Lower lobe of right lung (tissue), 2 donors: ENCODE measurements around the gene PPM1H. TPM values are rescaled to one million over a fixed set of nuclear protein-coding genes. Genes with fewer than 3 reads are reported as not detected.
A peak's percentile ranks its signal among the peaks of the same experiment; 100 is the strongest.

Experiments used
- ATAC-seq, 2 donors: fragments of 200-7000 bp; cut with Tn5 transposase; one replicate each; pipeline ENCODE4 v1.9.1; 2020 to 2022; ENCODE audit warnings: mild to moderate bottlenecking in 2 of 2, moderate library complexity in 2 of 2
- DNase-seq: peaks from one replicate; pipeline ENCODE4 v3.0.0-alpha.2; 2020
- H3K27ac ChIP-seq: fragments of 200-600 bp; one replicate; pipeline ENCODE4 v1.8.0; 2022
- H3K27me3 ChIP-seq: fragments of 200-600 bp; one replicate; pipeline ENCODE4 v1.8.0; 2022; ENCODE audit warnings: low read depth
- H3K36me3 ChIP-seq: fragments of 200-600 bp; one replicate; pipeline ENCODE4 v1.8.0; 2022; ENCODE audit warnings: mild to moderate bottlenecking
- H3K4me1 ChIP-seq: fragments of 200-600 bp; one replicate; pipeline ENCODE4 v1.8.0; 2022
- H3K4me3 ChIP-seq: fragments of 200-600 bp; one replicate; pipeline ENCODE4 v1.8.0; 2022; ENCODE audit warnings: mild to moderate bottlenecking
- H3K9me3 ChIP-seq: fragments of 200-600 bp; one replicate; pipeline ENCODE4 v1.8.0; 2022
- CTCF ChIP-seq: fragments of 200-600 bp; IDR thresholded peaks from one replicate; pipeline ENCODE4 v1.8.0; 2022; ENCODE audit warnings: antibody characterized with exemption, mild to moderate bottlenecking
- intact Hi-C: fragments of 100-400 bp; cut with DNase I; formaldehyde crosslinking; loops from one replicate; pipeline ENCODE4 v1.11.0; 2022
- total RNA-seq: library from RNA; stranded (reverse); fragmentation: NEBNext Ultra II Directional; extraction: Animal tissue kit (Norgen Biotek cat#: 25700); gene quantifications from one replicate; pipeline ENCODE4 v1.2.1, GENCODE V29; 2021
- donor health status: DM: no; HTN: yes; CAD: no; lungs with severe emphysema.

The PPM1H gene
- total RNA-seq, 1 donor from 2014 or later = 6.8 TPM

DNA sequence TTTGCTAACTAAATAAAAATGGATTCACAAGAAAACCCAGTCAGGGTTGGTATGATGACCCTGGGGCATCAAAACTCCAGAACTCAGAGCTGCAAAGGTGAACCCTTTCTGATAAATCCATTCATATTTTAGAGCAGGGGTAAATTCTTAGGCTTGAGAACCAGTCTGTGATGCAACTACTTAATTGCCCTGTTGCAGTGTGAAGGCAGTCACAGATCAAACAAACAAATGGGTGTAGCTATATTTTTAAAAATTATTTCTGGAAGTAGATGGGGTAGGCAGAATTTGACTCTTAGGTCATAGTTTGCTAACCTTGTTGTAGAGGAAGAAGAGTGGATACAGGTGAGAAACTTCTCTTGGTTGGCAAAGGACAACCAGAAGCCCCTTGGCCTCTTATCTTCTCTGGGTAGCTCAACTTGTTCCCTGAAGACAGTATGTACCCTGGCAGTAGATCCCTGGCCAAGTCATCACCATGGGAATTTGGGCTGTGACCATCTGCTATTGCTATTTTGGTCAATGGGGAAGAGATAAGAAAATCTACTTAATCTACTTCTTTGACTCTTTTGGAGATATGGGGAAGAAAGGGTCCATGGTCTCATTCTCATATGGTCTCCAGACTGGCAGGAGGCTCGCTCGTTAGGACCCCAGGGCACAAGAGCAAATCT, 216.1 kb downstream of the PPM1H start:
- no peak for ATAC-seq

DNA sequence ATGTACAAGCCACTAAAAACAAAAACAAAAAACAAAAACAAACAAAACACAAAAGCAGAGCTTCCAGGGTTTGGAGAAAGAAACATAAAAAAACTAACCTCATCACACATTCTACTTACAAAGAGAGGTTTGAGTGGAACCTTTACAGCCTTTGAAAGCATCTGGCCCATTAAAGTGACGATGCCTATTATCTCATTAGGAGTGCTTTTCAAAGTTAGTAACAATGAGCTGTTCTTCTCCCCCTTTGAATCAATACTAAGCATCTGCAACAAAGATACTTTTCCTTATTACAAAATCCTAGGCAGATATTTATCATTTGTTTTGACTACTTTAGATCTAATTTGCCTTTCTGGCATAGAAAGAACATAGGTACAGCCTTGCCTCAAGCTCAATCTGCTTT, 217.3 kb downstream of the PPM1H start:
- no peak for TF ChIP-seq CTCF
- peaks cover 6% of the 10 kb centered on the region for H3K4me1 ChIP-seq
- H3K27ac ChIP-seq = no peak overlapping the region
- ATAC-seq (no peak), DNase-seq (no peak)
- H3K27me3 ChIP-seq = no peaks in the 10 kb centered on the region
- no peaks in the 10 kb centered on the region for H3K9me3 ChIP-seq
- intact Hi-C loops = no loop called here
- no peaks in the 10 kb centered on the region for H3K36me3 ChIP-seq
- H3K4me3 ChIP-seq = no peak overlapping the region

More for the DNA sequence above, 216.1 kb downstream of the PPM1H start:
- intact Hi-C loops = no loop called here
- TF ChIP-seq CTCF = no peak
- DNase-seq = no peak
- no peaks in the 10 kb centered on the region for H3K27me3 ChIP-seq
- no peak overlapping the region for H3K4me3 ChIP-seq
- H3K27ac ChIP-seq = no peak overlapping the region
- H3K4me1 ChIP-seq = peaks cover 6% of the 10 kb centered on the region
- no peaks in the 10 kb centered on the region for H3K9me3 ChIP-seq
- H3K36me3 ChIP-seq = no peaks in the 10 kb centered on the region

GRCh38 chr12:62716866-62717525, 218.0 kb downstream of the PPM1H start:
- Histone ChIP-seq H3K27ac (no peak overlapping the region), H3K36me3 (no peaks in the 10 kb centered on the region), H3K9me3 (no peaks in the 10 kb centered on the region), H3K4me3 (no peak overlapping the region), H3K4me1 (peaks cover 6% of the 10 kb centered on the region), H3K27me3 (no peaks in the 10 kb centered on the region)
- TF ChIP-seq CTCF = no peak
- ATAC-seq = no peak
- intact Hi-C loops = no loop called here
- no peak for DNase-seq

DNA sequence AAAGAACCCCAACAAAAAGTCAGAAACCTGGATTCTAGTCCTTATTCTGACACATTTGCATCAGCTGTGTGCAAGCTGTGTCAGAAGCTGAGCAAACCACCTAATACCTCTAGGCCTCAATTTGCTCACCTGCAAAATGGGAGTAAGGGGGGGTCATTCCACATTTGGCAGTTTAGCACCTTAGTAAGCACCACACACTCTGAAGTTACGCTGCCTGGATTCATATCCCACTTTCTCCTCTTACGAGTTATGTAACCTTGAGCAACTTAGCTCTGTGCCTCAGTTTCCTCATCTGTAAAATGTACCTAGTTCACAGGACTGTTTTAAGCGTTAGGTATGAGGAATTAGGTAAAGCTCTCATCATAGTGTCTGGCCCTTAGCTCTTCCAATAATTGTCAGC, 218.9 kb downstream of the PPM1H start:
- ATAC-seq (no peak), DNase-seq (no peak)
- Histone ChIP-seq H3K36me3 (no peaks in the 10 kb centered on the region), H3K9me3 (no peaks in the 10 kb centered on the region), H3K27me3 (no peaks in the 10 kb centered on the region), H3K4me3 (no peak overlapping the region), H3K27ac (no peak overlapping the region), H3K4me1 (peaks cover 6% of the 10 kb centered on the region)
- no peak for TF ChIP-seq CTCF
- intact Hi-C loops = no loop called here

- ATAC-seq (peak in 1 of 2 donors; percentile 14), DNase-seq (no peak)
- TF ChIP-seq CTCF = no peak
- Histone ChIP-seq H3K27ac (no peak overlapping the region), H3K9me3 (no peaks in the 10 kb centered on the region), H3K4me3 (no peak overlapping the region), H3K4me1 (no peaks in the 10 kb centered on the region), H3K27me3 (no peaks in the 10 kb centered on the region), H3K36me3 (no peaks in the 10 kb centered on the region)
- intact Hi-C loops = no loop called here
Observed at GRCh38 chr12:62714774-62715721, 219.9 kb downstream of the PPM1H start.
